Epidermal melanocyte (primary cell): Measurements from ENCODE around the gene PDE3B.
"Not testable (repeated sequence)": the region's sequence is repeated elsewhere in the genome, so short reads cannot be mapped to it uniquely, and the experiment has no call there.

Experiments used
- DNase-seq: peaks from one replicate; pipeline ENCODE4 v3.0.0; 2011; ENCODE audit warnings: low spot score; ENCODE audit not compliant: insufficient read length

PDE3B gene

DNA sequence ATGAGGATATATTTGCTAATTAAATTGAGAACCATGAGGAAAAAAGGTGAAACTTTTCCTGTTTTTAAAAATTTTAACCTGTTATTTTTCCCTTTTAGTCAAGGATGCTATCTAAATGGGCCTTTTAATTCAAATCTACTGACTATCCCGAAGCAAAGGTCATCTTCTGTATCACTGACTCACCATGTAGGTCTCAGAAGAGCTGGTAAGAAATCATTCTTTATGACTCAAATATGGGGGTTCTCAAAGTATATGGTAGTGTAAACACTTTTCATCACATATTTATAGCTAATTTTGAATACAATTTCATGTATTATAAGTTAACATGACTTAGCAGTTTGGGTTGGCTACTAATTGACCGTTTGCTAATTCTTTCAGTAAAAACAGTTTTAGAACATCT, 160.2 kb downstream of the PDE3B start:
- no peak for DNase-seq

DNA sequence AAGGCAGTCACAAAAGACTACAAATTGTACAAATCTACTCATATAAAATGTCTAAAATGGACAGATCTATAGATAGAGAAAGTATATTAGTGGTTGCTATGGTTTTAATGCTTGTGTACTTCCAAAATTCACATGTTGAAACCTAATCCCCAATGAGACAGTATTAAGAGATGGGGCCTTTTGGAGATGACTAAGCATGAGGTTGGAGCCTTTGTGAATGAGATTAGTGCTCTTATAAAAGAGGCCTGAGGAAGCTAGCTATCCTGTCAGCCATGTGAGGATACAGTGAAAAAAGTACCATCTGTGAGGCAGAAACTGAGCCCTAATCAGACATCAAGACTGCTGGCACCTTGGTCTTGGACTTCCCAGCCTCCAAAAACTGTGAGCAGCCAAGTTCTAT, 165.9 kb downstream of the PDE3B start:
- DNase-seq, result no peak

- no peak for DNase-seq
Observed at GRCh38 chr11:14812757-14813156, 169.2 kb downstream of the PDE3B start.

GRCh38 chr11:14813516-14813915, 169.9 kb downstream of the PDE3B start:
- DNase-seq, result no peak

DNA sequence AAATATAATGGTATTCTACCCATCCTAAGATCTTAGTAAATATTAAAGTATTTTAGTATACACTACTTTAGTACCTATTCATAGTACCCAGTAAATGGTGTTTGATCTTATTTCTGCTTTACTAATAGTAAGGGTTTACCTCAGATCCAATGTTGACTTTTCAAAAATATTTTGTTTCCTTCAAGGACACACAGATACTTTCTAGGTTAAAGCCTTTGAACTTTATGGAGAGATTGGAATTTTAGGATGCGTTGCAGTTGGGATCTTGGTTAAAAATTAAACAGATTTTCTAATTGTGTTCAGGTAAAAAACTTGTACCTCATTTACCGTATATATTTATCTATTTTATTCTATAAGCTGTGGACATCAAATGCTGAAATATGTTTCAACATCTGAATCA, 175.2 kb downstream of the PDE3B start:
- no peak for DNase-seq

GRCh38 chr11:14819596-14819995, 176.0 kb downstream of the PDE3B start:
- DNase-seq, result no peak

GRCh38 chr11:14821031-14821430, 177.4 kb downstream of the PDE3B start:
- no peak for DNase-seq

- DNase-seq, result no peak
Observed at GRCh38 chr11:14826600-14826999, 183.0 kb downstream of the PDE3B start.

GRCh38 chr11:14835496-14836492, 192.2 kb downstream of the PDE3B start:
- no peak for DNase-seq

DNA sequence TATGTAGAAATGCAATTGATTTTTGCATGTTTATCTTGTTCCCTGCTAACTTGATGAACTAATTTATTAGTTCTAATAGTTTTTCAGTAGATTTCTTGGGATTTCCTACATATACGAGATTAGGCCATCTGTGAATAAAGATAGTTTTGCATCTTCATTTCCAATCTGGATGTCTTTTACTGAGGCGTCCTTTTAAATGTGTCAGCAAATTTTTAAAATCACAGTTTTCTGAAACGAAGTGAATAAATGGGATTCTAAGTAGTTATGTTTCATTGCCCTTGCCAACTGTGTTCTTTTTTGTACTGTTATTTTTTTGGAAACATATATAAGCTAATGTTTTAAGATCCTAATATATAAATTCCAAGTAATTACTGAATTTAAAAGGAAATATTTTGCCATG, 198.4 kb downstream of the PDE3B start:
- DNase-seq, result no peak

DNA sequence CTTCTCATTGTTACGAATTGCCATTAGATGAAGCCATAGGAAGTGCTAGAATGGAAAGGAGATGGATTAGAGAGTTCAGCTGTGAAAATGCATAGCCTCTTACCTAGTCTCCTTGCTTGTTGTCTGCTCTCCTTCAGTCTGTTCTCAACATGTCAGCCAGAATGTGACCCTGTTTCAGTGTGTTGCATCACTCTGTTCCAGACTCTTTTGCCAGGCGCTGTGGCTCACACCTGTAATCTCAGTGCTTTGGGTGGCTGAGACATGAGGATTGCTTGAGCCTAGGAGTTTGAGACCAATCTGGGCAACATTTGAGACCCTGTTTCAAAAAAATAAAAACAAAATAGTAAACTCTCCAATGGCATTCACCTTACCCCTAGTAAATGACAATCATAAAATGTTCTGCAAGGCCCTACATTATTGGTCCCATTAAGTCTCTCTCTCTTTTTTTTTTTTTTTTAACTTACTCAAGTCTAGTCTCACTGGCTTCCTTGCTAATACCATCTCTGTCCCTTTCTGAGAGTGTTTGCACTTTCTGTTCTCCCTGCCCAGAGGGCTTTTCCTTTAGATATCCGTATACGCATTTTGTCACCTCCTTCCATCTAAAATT, 209.1 kb downstream of the PDE3B start:
- no peak for DNase-seq

- DNase-seq, result no peak
Observed at GRCh38 chr11:14854057-14854456, 210.5 kb downstream of the PDE3B start.

DNA sequence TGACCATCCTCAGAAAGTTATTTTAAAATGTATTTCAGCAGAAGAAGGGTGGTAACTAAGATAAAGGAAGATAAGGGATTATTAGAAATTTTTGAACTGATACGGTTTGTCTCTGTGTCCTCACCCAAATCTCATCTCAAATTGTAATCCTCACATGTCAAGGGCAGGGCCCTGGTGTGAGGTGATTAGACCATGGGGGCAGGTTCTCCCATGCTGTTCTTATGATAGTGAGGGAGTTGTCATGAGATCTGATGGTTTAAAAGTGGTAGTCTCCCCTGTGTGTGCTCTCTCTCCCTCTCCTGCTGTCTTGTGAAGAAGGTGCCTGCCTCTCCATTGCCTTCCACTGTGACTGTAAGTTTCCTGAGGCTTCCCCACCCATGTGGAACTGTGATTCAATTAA, 212.3 kb downstream of the PDE3B start:
- DNase-seq, result no peak

DNA sequence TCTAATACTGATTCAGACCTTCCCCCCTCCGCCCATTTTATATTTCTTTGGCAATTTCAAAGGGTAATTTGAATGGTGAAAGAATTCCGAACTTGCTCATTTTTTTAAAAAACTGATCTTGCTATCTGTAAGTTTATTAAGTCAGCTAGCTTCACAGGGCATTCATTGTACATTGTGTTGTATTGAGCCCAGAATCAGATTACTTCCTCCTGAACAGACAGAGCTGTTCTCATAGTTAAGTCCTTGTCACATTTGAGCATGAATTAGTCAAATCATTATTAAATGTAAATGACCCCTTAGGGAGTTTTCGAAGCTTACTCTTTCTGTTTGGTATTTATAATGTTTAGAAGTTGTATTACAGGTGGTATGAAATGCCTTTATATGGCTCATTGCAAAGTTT, 214.0 kb downstream of the PDE3B start:
- peak; percentile 22 for DNase-seq

GRCh38 chr11:14858404-14858803, 214.8 kb downstream of the PDE3B start:
- DNase-seq, result no peak

DNA sequence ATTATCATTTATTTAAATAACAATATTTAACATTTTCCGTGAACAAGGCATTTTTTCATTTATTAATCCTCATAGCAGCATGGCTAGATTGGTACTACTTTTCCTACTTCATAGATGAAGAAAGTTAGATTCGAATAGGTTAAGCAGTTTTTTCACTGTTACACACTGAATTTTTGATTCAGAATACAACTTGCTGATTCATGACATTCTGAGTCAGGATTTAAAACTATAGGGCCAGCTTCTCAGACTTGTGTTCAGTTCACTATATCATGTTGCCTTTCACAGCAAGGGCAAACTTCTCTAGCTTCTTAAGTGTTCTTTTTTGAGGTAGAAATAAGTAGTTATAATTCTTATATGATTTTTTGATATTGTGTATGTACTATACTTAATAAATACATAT, 216.9 kb downstream of the PDE3B start:
- DNase-seq, result no peak

GRCh38 chr11:14861680-14862079, 218.1 kb downstream of the PDE3B start:
- DNase-seq, result no peak

GRCh38 chr11:14863775-14864174, 220.2 kb downstream of the PDE3B start:
- DNase-seq, result not testable (repeated sequence)

GRCh38 chr11:14872032-14872431, 228.4 kb downstream of the PDE3B start:
- DNase-seq, result no peak

GRCh38 chr11:14873632-14874031, 230.0 kb downstream of the PDE3B start:
- no peak for DNase-seq

GRCh38 chr11:14875163-14875562, 231.6 kb downstream of the PDE3B start:
- no peak for DNase-seq

DNA sequence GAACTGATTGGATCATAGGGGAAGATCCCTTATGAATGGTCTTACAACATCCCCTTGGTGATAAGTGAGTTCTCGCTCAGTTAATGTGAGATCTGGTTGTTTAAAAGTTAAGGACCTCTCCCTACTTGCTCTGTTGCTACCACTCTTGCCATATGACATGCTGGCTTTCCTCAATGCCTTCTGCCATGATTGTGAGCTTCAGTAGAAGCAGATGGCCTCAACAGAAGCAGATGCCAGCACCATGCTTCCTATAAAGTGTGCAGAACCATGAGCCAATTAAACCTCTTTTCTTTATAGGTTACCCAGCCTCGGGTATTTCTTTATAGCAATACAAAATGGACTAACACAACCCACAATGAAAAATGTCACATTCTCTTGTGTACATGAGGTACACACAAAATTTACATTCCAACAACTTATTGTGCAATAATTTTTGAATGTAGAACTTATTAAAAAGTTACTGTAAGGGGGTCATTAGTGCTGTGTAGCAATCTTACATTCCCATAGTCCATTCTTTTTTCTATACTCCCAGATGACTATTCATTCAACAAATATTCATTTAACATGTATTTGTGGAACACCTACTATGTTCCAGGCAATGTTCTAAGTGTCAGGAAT, 238.1 kb downstream of the PDE3B start:
- no peak for DNase-seq
